Measurements from ENCODE around the gene ZNF277.

- TF ChIP-seq CTCF (IDR thresholded peaks at IDR 0.05) (no peak), POLR2A (IDR thresholded peaks at IDR 0.05; ENCODE audit: low read depth) (no peak), EP300 (IDR thresholded peaks at IDR 0.05) (no peak), POLR2AphosphoS5 (IDR thresholded peaks at IDR 0.05) (no peak)
These were observed 8.4 kb downstream of the ZNF277 start for GRCh38 chr7:112214883-112215282.

All from esophagus muscularis mucosa (tissue), 4 donors.